Nephron (organoid): ENCODE measurements around the gene INO80.

Experiments
- H3K27ac Mint-ChIP-seq, 3 experiments: 2 replicates each; pipeline ENCODE4 v1.8.0; 2020; ENCODE audit warnings: mixed read lengths in 3 of 3, mild to moderate bottlenecking in 2 of 3, moderate library complexity in 1 of 3
- H3K27me3 Mint-ChIP-seq: 2 replicates; pipeline ENCODE4 v1.8.0; 2021; ENCODE audit warnings: low read depth, mild to moderate bottlenecking, moderate library complexity, mixed read lengths
- H3K36me3 Mint-ChIP-seq: 2 replicates; pipeline ENCODE4 v1.8.0; 2020; ENCODE audit warnings: low read depth, mixed read lengths
- H3K4me1 Mint-ChIP-seq: 2 replicates; pipeline ENCODE4 v1.8.0; 2020; ENCODE audit warnings: mixed read lengths
- H3K4me3 Mint-ChIP-seq, 3 experiments: 2 replicates each; pipeline ENCODE4 v1.8.0; 2020; ENCODE audit warnings: mild to moderate bottlenecking in 3 of 3, mixed read lengths in 3 of 3, moderate library complexity in 2 of 3
- H3K9me3 Mint-ChIP-seq: 2 replicates; pipeline ENCODE4 v1.8.0; 2020; ENCODE audit warnings: mixed read lengths
- CTCF ChIP-seq, 3 experiments: fragments of 200-600 bp; sonication (generic); IDR thresholded peaks; one replicate each; pipeline ENCODE4 v1.5.0; 2021; ENCODE audit warnings: antibody characterized with exemption in 3 of 3; ENCODE audit not compliant: unreplicated experiment in 3 of 3

Gene INO80

DNA sequence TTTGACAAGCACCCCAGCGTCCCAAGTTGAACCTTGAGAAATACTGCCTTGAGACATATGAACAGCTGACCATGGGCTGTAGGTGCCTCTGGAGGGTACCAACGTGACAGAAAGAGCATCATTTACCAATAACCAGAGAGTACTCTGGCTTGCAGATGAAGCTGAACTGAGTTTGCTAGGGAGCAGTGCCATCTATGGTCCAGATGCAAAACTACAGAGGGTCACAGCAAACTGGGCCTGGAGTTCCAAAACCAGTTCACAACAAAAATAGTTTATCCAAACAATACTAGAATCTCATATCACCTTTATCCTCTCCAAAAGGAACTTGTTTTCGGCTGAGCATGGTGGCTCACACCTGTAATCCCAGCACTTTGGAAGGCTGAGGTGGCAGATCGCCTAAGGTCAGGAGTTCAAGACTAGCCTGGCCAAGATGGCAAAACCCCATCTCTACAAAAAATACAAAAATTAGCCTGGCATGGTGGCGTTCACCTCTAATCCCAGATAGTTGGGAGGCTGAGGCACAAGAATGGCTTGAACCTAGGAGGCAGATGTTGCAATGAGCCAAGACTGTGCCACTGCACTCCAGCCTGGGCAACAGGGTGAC is 93.5 kb downstream of the INO80 start:
- H3K27me3 Mint-ChIP-seq, result no peaks in the 10 kb centered on the region
- no peak overlapping the region for H3K4me3 Mint-ChIP-seq
- H3K27ac Mint-ChIP-seq, result peak overlapping the region in 2 of 3 experiments; percentile 62 to 81
- H3K36me3 Mint-ChIP-seq, result peaks cover 48% of the 10 kb centered on the region
- H3K4me1 Mint-ChIP-seq, result peaks cover 44% of the 10 kb centered on the region
- peak; percentile 65 to 71 (median 70) for TF ChIP-seq CTCF (IDR thresholded peaks at IDR 0.05; ENCODE audit: unreplicated experiment in 3 of 3)
- no peaks in the 10 kb centered on the region for H3K9me3 Mint-ChIP-seq

- Mint-ChIP-seq H3K27ac (no peak overlapping the region), H3K27me3 (no peaks in the 10 kb centered on the region), H3K36me3 (peaks cover 41% of the 10 kb centered on the region), H3K4me3 (no peak overlapping the region), H3K9me3 (no peaks in the 10 kb centered on the region), H3K4me1 (peaks cover 36% of the 10 kb centered on the region)
- no peak for TF ChIP-seq CTCF (IDR thresholded peaks at IDR 0.05; ENCODE audit: unreplicated experiment in 3 of 3)
Observed at GRCh38 chr15:41020829-41021228, 95.3 kb downstream of the INO80 start.

DNA sequence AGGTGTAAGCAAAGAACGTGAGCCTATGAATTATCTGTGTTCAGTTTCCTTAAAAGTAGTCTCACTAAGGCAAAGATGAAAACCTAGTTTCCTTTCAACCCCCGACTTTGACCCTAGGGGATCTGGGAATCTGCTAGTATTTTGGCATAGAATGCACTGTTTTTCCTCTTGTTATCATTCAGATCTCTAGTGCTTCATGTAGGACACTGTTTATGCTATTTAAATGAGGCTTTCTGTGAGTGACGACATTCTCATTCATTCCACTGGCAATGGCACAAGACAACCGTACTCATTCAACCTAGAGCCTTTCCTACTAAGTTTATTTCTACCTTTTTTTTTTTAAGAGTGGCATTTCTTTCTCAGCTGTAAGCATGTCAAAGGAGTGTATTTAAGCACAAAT is 95.8 kb downstream of the INO80 start:
- no peaks in the 10 kb centered on the region for H3K27me3 Mint-ChIP-seq
- H3K27ac Mint-ChIP-seq, result peak overlapping the region in 1 of 3 experiments; percentile 12
- H3K4me1 Mint-ChIP-seq, result peaks cover 34% of the 10 kb centered on the region
- H3K36me3 Mint-ChIP-seq, result peaks cover 37% of the 10 kb centered on the region
- H3K4me3 Mint-ChIP-seq, result no peak overlapping the region
- H3K9me3 Mint-ChIP-seq, result no peaks in the 10 kb centered on the region
- no peak for TF ChIP-seq CTCF (IDR thresholded peaks at IDR 0.05; ENCODE audit: unreplicated experiment in 3 of 3)

GRCh38 chr15:41019174-41019573 is 96.9 kb downstream of the INO80 start:
- H3K27ac Mint-ChIP-seq, result no peak overlapping the region
- peaks cover 42% of the 10 kb centered on the region for H3K36me3 Mint-ChIP-seq
- H3K4me3 Mint-ChIP-seq, result no peak overlapping the region
- H3K4me1 Mint-ChIP-seq, result peaks cover 22% of the 10 kb centered on the region
- no peak for TF ChIP-seq CTCF (IDR thresholded peaks at IDR 0.05; ENCODE audit: unreplicated experiment in 3 of 3)
- H3K27me3 Mint-ChIP-seq, result no peaks in the 10 kb centered on the region
- no peaks in the 10 kb centered on the region for H3K9me3 Mint-ChIP-seq

- Mint-ChIP-seq H3K36me3 (peaks cover 45% of the 10 kb centered on the region), H3K9me3 (no peaks in the 10 kb centered on the region), H3K4me1 (peaks cover 17% of the 10 kb centered on the region), H3K27me3 (no peaks in the 10 kb centered on the region), H3K27ac (no peak overlapping the region), H3K4me3 (no peak overlapping the region)
- peak in 1 of 3 experiments; percentile 36 for TF ChIP-seq CTCF (IDR thresholded peaks at IDR 0.05; ENCODE audit: unreplicated experiment in 3 of 3)
Observed at GRCh38 chr15:41018534-41018933, 97.5 kb downstream of the INO80 start.

GRCh38 chr15:41017066-41017735 is 98.9 kb downstream of the INO80 start:
- Mint-ChIP-seq H3K27ac (peak overlapping the region in 2 of 3 experiments; percentile 15 to 48), H3K27me3 (no peaks in the 10 kb centered on the region), H3K4me1 (peaks cover 7% of the 10 kb centered on the region), H3K9me3 (no peaks in the 10 kb centered on the region), H3K36me3 (peaks cover 50% of the 10 kb centered on the region), H3K4me3 (no peak overlapping the region)
- no peak for TF ChIP-seq CTCF (IDR thresholded peaks at IDR 0.05; ENCODE audit: unreplicated experiment in 3 of 3)
